GM18505 (cell line): ENCODE data around the gene SAT2.
"Not testable (repeated sequence)": the region's sequence is repeated elsewhere in the genome, so short reads cannot be mapped to it uniquely, and the experiment has no call there.

Source experiments
- ATAC-seq: cut with Tn5 transposase; IDR thresholded peaks from one replicate; pipeline ENCODE4 v1.9.1; 2021; ENCODE audit not compliant: unreplicated experiment
- POLR2A ChIP-seq: IDR thresholded peaks from 4 replicates; pipeline ENCODE4 v1.6.1; 2011; ENCODE audit warnings: borderline replicate concordance; ENCODE audit not compliant: insufficient read depth, insufficient read length; ENCODE audit errors: extremely low read depth

SAT2 gene

DNA sequence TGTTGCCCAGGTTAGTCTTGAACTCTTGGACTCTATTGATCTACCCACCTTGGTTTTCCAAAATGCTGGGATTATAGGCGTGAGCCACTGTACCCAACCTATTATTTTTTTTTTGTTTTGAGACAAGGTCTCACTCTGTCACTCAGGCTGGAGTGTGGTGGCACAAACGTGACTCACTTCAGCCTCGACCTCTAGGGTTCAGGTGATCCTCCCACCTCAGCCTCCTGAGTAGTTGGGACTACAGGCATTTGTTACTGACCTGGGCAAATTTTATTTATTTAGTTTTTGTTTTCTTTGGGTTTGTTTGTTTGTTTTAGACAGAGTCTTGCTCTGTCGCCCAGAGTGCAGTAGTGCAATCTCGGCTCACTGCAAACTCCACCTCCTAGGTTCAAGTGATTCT is 4.0 kb downstream of the SAT2 start:
- ATAC-seq: no peak
- no peak for TF ChIP-seq POLR2A

DNA sequence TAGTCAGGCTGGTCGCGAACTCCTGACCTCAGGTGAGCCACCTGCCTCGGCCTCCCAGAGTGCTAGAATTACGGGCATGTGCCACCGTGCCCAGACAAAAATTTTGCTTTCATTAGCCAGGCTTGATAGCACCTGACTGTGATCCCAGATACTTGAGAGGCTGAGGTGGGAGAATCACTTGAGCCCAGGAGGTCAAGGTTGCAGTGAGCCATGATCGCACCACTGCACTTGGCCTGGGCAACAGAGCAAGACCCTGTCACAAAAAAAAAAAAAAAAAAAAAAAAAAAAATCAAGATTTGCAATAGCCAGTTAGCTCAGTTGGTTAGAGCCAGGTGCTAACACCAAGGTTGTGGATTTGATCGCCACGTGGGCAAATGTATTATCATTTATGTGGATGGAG is 6.8 kb downstream of the SAT2 start:
- TF ChIP-seq POLR2A: no peak

DNA sequence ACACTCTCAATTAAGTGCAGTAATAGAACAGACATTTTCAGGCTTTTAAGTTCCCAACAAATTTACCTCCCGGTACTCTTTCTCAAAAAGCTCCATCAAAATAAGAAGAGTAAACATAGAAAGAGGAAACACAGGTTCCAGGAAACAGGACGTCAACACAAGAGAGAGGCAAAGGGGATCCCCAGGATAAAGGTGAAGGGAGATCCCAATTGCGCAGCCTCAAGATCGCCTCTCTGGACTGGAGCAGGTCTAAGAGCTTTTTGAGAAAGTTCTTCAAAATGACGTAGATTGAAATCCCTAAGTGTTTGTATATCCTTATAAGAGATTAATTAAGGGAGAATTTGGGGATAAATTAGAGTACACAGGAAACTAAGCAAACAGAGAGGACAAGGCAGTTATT is 9.0 kb downstream of the SAT2 start:
- no peak for TF ChIP-seq POLR2A
- no peak for ATAC-seq

More for the DNA sequence above, 6.8 kb downstream of the SAT2 start:
- no peak for ATAC-seq

DNA sequence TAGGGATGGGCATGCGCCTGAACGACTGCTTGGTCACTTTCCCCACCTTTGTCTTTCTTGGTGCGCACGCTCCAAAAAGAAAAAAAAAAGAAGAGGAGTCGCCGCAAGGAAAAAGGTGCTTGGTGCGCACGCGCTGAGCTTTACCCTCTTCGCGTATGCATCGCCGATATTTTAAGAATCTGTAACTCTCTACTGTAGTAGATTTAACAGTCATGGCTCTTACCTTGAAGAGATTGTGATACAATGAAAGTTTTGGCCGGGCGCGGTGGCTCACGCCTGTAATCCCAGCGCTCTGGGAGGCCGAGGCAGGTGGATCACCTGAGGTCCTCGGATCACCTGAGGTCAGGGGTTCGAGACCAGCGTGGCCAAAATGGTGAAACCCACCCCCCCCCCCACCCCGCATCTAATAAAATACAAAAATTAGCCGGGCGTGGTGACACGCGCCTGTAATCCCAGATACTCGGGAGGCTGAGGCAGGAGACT is 12.3 kb downstream of the SAT2 start:
- TF ChIP-seq POLR2A: peak; percentile 15
- ATAC-seq: no peak

DNA sequence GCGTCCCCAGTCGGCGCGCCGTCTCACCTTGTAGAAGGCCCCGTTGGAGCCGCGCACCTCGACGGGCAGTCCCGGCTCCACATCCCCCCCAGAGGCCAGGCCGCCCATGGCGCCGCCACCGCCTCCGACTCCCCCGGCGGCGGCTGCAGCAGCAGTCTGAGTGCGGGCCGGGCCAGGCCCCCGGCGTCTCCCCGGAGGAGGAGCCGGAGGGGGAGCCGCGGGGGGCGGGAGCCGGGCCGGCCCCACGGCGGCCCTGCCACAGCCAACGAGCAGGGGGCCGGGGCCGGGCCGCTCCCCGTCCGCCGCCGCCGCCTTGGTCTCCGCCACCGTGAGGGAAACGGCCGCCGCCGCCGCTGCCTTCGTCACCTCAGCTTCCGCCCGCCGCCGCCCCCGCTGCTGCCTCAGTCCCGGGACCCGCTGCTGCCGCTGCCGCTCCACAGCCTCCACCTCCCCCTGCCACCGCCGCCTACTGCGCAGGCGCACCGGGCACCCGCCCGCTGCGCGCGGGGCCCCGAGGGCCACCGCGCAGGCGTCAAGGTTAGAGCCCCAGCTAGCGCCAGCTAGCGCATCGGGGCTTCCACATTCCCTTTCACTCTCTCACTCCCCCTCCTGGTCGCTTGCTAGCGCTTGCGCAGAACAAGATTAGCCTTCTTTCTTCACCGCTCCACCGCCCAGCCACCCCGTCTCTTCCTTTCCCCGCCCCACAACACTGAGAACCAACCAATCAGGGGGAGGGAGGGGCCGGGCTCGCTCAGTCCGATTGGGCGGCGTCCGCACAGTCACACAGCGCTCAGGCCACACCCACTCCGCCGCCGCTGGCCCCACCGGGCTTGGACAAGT is 13.0 kb downstream of the SAT2 start, which contains the start of gene FXR2:
FXR2 (minus strand) TSS at position 473 of the 840 bp plus-strand sequence; CDS start at position 108, 365 bp downstream.
- peak; percentile 67 for TF ChIP-seq POLR2A
- ATAC-seq: peak; percentile 79

DNA sequence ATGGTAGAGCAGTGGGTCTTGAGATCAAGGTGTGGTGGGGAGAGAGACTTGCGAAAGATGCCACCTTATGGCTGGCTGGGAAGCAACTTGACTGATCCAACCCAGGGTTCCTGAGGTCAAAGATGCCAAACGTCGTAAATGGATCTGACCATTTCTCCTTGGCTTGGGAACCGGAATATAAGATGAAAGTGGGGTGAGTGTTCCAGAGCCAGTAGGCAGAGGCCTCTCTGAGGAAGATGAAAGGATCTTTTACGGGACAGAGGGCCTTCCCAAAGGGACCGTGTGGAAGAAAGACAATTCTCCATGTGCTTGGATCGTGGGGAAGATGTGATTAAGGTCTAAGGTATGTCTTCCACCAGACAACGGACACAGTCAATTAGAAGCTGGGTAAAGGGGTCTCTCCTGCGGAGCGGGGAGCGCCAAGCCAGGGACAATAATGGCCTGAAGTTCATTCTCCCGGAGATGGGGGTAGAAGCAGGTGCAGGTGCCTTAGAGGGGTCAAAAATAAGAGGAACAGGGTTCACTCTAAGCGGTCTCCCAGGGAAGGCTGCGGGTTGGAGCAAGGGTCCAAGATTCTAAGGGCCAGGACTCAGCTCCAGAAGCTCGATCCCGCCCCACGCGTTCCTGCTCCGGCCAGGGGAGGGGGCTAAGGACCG is 13.7 kb downstream of the SAT2 start:
- ATAC-seq: no peak
- no peak for TF ChIP-seq POLR2A

DNA sequence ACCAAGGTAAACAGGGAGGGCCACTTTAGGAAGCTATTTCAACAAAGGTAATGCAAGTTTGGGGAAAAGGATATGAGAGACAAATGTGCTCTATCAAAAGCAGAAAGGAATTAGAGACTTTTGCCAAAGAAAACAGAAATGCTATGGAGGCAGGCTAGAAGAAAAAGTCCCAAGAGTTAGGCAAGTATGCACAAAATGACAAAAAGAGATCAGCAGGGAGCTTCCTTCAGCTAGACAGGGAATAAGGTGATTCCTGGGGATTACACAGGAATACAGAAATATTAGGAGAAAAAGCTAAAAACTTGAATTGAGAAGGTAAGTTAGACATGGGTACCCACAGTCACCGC is 15.4 kb downstream of the SAT2 start:
- no peak for TF ChIP-seq POLR2A
- no peak for ATAC-seq

DNA sequence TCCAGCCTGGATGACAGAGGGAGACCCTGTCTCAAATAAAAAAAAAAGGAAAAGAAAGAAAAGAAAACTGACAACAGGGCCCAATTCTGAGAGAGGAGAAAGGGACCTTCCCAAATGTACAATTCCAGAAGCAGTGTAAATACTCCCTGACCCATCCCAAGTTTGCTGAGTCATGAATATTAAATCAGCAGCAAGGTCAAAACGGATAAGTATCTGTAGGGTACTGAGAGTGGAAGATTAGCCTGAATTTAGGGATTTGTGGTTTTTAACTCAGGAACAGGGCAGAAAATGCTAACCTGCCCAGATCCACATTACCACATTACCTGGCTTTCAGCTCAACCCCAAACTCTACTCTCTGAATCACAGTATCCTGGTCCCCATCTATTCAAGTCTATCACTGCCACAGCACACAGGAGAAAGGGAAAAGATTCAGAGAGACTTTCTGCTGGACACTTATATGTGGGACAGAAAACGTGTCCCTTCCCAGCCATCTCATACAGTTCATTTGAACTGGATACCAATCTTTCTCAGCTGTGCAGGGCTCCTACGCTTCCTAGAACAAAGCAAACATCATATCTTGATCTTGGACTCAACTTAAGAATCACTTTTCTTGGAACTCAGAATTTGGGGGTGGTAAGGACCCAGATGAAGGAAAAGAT is 15.9 kb downstream of the SAT2 start:
- no peak for ATAC-seq
- TF ChIP-seq POLR2A: no peak

DNA sequence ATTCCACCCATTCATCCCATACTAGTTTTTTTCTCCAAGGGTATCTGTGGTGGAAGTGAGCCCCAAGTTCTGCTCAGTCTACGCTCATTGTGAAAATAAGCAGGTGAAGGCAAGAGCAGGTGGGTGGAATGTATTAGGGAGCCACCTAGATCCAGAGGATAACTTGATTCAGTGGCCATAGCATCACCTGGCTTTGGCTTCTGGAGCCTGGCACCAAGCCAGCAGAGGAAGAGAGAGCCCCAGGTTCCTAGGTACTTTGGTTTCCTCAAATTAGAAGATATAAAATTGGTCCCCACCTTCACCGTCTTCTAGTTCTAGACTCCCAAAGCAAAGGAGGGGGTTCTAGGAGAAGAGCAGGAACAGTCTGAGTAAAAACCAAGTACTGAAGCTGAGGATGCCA is 17.0 kb downstream of the SAT2 start:
- no peak for TF ChIP-seq POLR2A
- no peak for ATAC-seq

DNA sequence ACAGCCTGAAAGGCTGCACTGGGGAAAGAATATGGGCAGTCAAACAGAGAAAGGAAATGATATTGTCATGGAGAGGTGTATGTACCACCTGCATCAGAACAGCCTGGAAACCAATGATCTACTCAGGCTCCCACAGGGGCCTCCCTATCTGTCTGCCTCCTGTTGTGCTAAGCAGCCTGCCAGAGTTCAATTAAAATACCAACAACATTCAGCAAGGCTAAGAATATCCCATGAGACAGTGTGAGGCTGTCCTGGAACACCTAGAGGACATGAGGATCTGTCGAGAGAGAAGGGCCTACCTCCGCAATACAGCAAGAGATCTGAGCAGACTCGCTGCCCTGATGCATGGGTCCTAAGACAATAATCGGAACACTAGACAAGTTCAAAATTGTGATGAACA is 21.3 kb downstream of the SAT2 start:
- no peak for TF ChIP-seq POLR2A
- no peak for ATAC-seq

DNA sequence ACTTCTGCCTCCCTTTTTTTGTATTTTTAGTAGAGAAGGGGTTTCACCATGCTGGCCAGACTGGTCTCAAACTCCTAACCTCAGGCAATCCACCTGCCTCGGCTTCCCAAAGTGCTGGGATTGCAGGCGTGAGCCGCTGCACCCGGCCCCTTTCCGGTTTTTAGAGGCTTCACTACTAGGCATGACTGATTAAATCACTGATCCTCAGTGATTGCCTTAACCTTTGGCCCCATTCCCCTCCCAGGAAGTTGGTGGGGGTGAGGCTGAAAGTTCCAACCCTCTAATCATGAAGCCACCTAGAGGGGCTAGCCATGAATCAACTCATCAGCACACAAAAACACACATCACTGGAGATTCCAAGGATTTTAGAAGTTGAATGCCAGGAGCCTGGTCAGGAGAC is 30.1 kb downstream of the SAT2 start:
- not testable (repeated sequence) for ATAC-seq

DNA sequence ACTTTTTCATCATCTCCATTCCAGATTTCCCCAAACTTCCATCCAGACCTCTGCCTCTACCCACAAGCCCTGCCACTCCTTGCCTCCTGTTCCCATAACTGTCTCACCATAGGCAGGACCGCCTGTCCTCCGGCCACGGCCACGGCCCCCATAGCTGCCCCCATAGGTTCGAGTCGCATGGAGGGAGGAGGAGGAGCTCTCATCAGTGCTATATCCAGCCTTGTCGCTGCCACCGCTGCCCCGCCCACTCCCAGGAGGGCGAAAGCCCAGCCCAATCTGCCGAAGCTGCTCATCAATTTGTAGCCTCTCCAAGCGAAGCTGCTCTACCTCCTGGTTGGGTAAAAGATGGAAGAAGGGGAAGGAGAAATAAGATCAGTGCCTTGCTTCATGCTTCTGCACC is 34.3 kb downstream of the SAT2 start:
- TF ChIP-seq POLR2A: no peak
- no peak for ATAC-seq

DNA sequence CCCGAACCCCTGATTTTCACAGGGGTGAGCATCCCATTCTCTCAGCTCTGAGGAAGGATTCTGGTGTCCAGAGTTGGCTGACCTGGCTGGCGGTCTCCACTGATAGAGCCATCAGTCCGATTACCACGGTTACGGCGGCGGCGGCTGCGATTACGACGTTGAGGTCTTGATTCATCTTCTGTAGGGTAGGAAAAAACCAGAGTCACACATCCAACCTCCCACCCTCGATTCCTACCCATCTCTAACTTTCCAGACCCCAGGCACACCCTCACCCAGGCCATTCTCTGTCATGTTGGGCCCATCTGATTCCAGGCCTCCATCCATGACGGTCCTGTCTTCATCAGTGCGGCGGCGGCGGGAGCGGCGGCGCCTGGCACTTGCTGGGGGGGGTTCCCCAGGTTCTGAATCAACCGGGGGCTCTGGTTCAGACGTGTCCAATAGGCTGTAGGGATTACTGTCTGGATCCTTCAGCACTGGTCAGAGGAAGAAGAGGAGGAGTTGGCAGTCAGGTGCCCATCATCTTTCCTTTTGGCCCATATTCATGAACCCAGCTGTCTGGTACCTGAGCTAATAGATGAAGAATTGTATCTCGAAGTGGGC is 35.1 kb downstream of the SAT2 start:
- no peak for ATAC-seq
- no peak for TF ChIP-seq POLR2A
